Measurements from ENCODE around the gene WASHC3.

- TF ChIP-seq CTCF (IDR thresholded peaks at IDR 0.05) (no peak), POLR2A (IDR thresholded peaks at IDR 0.05) (no peak)
These were observed 79.9 kb downstream of the WASHC3 start for GRCh38 chr12:101981868-101982267.
